Hepatocyte (in vitro differentiated cells): ENCODE measurements around the gene DENND5A.

ENCODE experiments used
- CTCF ChIP-seq: fragments of 200-600 bp; sonication (generic); IDR thresholded peaks from 2 replicates; pipeline ENCODE4 v1.5.1; 2016; ENCODE audit warnings: antibody characterized with exemption, mild to moderate bottlenecking; ENCODE audit not compliant: poor library complexity
- EZH2 ChIP-seq: fragments of 200-600 bp; sonication (generic); IDR thresholded peaks from 2 replicates; pipeline ENCODE4 v1.6.1; 2016; ENCODE audit warnings: antibody characterized with exemption, mild to moderate bottlenecking, borderline replicate concordance
- EZH2phosphoT487 ChIP-seq: fragments of 200-600 bp; sonication (generic); IDR thresholded peaks from one replicate; pipeline ENCODE4 v1.6.1; 2018; ENCODE audit warnings: antibody characterized with exemption, mild to moderate bottlenecking, low read depth, moderate library complexity; ENCODE audit not compliant: unreplicated experiment, severe bottlenecking

DNA sequence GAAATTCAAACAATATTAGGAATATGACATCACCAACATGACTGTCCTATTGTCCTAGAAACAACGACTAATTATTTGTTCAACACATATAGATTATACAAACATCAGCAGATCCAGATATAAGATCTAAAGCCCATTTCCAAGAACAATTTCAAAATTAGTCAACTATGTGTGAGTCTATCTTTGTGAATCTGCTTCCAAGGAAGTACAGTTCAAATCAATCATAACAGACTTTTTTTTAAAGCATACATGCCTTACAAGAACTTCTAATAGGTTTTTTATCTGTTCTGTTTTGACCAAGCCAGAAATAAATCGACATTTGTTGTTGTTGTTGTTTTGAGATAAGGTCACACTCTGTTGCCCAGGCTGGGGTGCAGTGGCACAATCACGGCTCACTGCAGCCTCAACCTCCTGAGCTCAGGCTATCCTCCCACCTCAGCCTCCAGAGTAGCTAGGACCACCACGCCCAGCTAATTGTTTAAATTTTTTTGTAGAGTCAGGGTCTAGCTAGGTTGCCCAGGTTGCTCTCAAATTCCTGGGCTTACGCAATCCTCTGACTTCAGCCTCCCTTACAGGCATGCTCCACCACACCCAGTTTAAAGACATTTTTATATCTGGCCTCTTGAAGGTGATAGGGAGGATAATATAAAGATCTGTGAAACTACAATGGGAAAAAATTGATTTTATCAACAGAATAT lies 54.8 kb downstream of the DENND5A start:
- TF ChIP-seq CTCF (no peak), EZH2 (no peak), EZH2phosphoT487 (no peak)
